MM.1S (cell line): Measurements from ENCODE around the gene TYW5.

ENCODE experiments used
- DNase-seq: peaks from one replicate; pipeline ENCODE4 v3.0.0-alpha.2; 2015
- H2AFZ ChIP-seq: fragments of 300-600 bp; sonication (generic); 2 replicates; pipeline ENCODE4 v1.6.0; 2016; ENCODE audit warnings: antibody characterized with exemption, low read length
- H3F3A ChIP-seq: fragments of 300-600 bp; sonication (generic); 2 replicates; pipeline ENCODE4 v1.6.1; 2016; ENCODE audit warnings: mild to moderate bottlenecking, antibody characterized with exemption, low read length, moderate library complexity, mixed read lengths; ENCODE audit not compliant: insufficient read depth
- H3K27ac ChIP-seq: fragments of 300-600 bp; sonication (generic); 2 replicates; pipeline ENCODE4 v1.5.1; 2016; ENCODE audit warnings: mild to moderate bottlenecking, low read length
- H3K27me3 ChIP-seq: fragments of 300-600 bp; sonication (generic); replicated peaks from 2 replicates; pipeline ENCODE4 v1.6.0; 2016; ENCODE audit warnings: low read length; ENCODE audit not compliant: insufficient read depth
- H3K36me3 ChIP-seq: fragments of 300-600 bp; sonication (generic); replicated peaks from 2 replicates; pipeline ENCODE4 v1.6.1; 2016; ENCODE audit warnings: mild to moderate bottlenecking, low read length, mixed read lengths; ENCODE audit not compliant: insufficient read depth
- H3K4me1 ChIP-seq: fragments of 300-600 bp; sonication (generic); 2 replicates; pipeline ENCODE4 v1.6.1; 2016; ENCODE audit warnings: low read length, mixed read lengths
- H3K4me2 ChIP-seq: fragments of 300-600 bp; sonication (generic); 2 replicates; pipeline ENCODE4 v1.6.0; 2016; ENCODE audit warnings: low read depth, low read length
- H3K4me3 ChIP-seq: fragments of 300-600 bp; sonication (generic); 2 replicates; pipeline ENCODE4 v1.5.1; 2016; ENCODE audit warnings: low read length, mixed read lengths
- H3K79me2 ChIP-seq: fragments of 300-600 bp; sonication (generic); 2 replicates; pipeline ENCODE4 v1.6.1; 2016; ENCODE audit warnings: mixed run types, low read length, mixed read lengths
- H3K9ac ChIP-seq: fragments of 300-600 bp; sonication (generic); 2 replicates; pipeline ENCODE4 v1.6.1; 2016; ENCODE audit warnings: low read length, mixed read lengths
- H3K9me2 ChIP-seq: fragments of 300-600 bp; sonication (generic); replicated peaks from 2 replicates; pipeline ENCODE4 v1.6.1; 2016; ENCODE audit warnings: mild to moderate bottlenecking, low read length, mixed read lengths; ENCODE audit not compliant: insufficient read depth
- H3K9me3 ChIP-seq: fragments of 300-600 bp; sonication (generic); replicated peaks from 2 replicates; pipeline ENCODE4 v1.6.1; 2016; ENCODE audit warnings: mild to moderate bottlenecking, low read length, mixed read lengths; ENCODE audit not compliant: insufficient read depth
- H4K20me1 ChIP-seq: fragments of 300-600 bp; sonication (generic); 2 replicates; pipeline ENCODE4 v1.6.1; 2016; ENCODE audit warnings: mild to moderate bottlenecking, low read length, moderate library complexity, mixed read lengths; ENCODE audit not compliant: insufficient read depth
- CTCF ChIP-seq: fragments of 300-600 bp; sonication (generic); IDR thresholded peaks from 2 replicates; pipeline ENCODE4 v1.5.1; 2016; ENCODE audit warnings: antibody characterized with exemption, low read length, mixed read lengths
- EZH2 ChIP-seq: fragments of 300-600 bp; sonication (generic); optimal IDR thresholded peaks from 2 replicates; pipeline ENCODE3; 2017; ENCODE audit warnings: low read depth, mild to moderate bottlenecking, antibody characterized with exemption, low read length, mixed read lengths
- EZH2phosphoT487 ChIP-seq: fragments of 300-600 bp; sonication (generic); IDR thresholded peaks from 2 replicates; pipeline ENCODE4 v1.6.1; 2018; ENCODE audit warnings: antibody characterized with exemption, low read length

TYW5 gene

GRCh38 chr2:199972088-199972626, 16.9 kb upstream of the TYW5 start:
- Histone ChIP-seq H3K4me1 (no peaks in the 10 kb centered on the region), H3F3A (no peaks in the 10 kb centered on the region), H3K9me3 (no peaks in the 10 kb centered on the region), H3K36me3 (no peaks in the 10 kb centered on the region), H3K9ac (no peak overlapping the region), H3K79me2 (no peaks in the 10 kb centered on the region), H4K20me1 (no peaks in the 10 kb centered on the region), H3K4me2 (no peak overlapping the region), H3K27me3 (no peaks in the 10 kb centered on the region), H2AFZ (no peak overlapping the region), H3K4me3 (no peak overlapping the region), H3K9me2 (no peaks in the 10 kb centered on the region), H3K27ac (no peak overlapping the region)
- no peak for TF ChIP-seq CTCF
- TF ChIP-seq EZH2phosphoT487 = no peak
- no peak for TF ChIP-seq EZH2
- DNase-seq = no peak

- H3K9ac ChIP-seq = no peak overlapping the region
- no peaks in the 10 kb centered on the region for H3K9me2 ChIP-seq
- no peaks in the 10 kb centered on the region for H4K20me1 ChIP-seq
- no peak overlapping the region for H3K4me2 ChIP-seq
- no peaks in the 10 kb centered on the region for H3K9me3 ChIP-seq
- no peak overlapping the region for H2AFZ ChIP-seq
- H3K36me3 ChIP-seq = peaks cover 4% of the 10 kb centered on the region; the same call in 1 of the 2 replicates
- no peaks in the 10 kb centered on the region for H3F3A ChIP-seq
- no peaks in the 10 kb centered on the region for H3K79me2 ChIP-seq
- H3K4me3 ChIP-seq = no peak overlapping the region
- DNase-seq = no peak
- H3K27ac ChIP-seq = no peak overlapping the region
- no peaks in the 10 kb centered on the region for H3K4me1 ChIP-seq
- TF ChIP-seq CTCF (no peak), EZH2phosphoT487 (no peak), EZH2 (no peak)
- H3K27me3 ChIP-seq = no peaks in the 10 kb centered on the region
These were observed 12.8 kb upstream of the TYW5 start for GRCh38 chr2:199968126-199968525.

- Histone ChIP-seq H4K20me1 (no peaks in the 10 kb centered on the region), H3K9me2 (no peaks in the 10 kb centered on the region), H3K4me2 (no peak overlapping the region), H2AFZ (no peak overlapping the region), H3F3A (no peaks in the 10 kb centered on the region), H3K36me3 (peaks cover 6% of the 10 kb centered on the region; the same call in 1 of the 2 replicates), H3K4me1 (no peaks in the 10 kb centered on the region), H3K4me3 (no peak overlapping the region), H3K27ac (no peak overlapping the region), H3K27me3 (no peaks in the 10 kb centered on the region), H3K9ac (no peak overlapping the region), H3K9me3 (no peaks in the 10 kb centered on the region), H3K79me2 (no peaks in the 10 kb centered on the region)
- no peak for TF ChIP-seq EZH2phosphoT487
- TF ChIP-seq CTCF = no peak
- no peak for TF ChIP-seq EZH2
- DNase-seq = no peak
These were observed 11.7 kb upstream of the TYW5 start for GRCh38 chr2:199966976-199967375.
